A204.1 (cell line): ENCODE results near the gene EIF4G2.

Source experiments
- FAIRE-seq: peaks from 2 replicates; lab custom pipeline; 2012; peaks lifted over from hg19 to GRCh38; lab: Jason Lieb, UNC

The EIF4G2 gene

DNA sequence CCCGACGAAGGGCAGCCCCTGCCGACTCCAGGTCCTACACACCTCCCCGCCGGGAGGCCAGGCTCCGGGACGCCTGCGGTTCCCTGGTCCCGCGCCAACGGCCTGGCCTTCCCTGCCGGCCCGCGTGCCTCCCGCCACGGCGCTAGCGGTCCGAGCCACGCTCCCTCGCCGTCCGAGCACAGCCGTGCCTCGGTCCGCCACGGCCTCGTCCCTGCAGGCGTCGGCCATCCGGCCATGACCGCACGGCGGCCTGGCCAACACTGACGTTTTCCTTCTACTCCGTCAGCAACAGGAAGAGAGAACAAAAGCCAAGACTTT lies 532 bp downstream of the EIF4G2 start:
- no peak for FAIRE-seq

DNA sequence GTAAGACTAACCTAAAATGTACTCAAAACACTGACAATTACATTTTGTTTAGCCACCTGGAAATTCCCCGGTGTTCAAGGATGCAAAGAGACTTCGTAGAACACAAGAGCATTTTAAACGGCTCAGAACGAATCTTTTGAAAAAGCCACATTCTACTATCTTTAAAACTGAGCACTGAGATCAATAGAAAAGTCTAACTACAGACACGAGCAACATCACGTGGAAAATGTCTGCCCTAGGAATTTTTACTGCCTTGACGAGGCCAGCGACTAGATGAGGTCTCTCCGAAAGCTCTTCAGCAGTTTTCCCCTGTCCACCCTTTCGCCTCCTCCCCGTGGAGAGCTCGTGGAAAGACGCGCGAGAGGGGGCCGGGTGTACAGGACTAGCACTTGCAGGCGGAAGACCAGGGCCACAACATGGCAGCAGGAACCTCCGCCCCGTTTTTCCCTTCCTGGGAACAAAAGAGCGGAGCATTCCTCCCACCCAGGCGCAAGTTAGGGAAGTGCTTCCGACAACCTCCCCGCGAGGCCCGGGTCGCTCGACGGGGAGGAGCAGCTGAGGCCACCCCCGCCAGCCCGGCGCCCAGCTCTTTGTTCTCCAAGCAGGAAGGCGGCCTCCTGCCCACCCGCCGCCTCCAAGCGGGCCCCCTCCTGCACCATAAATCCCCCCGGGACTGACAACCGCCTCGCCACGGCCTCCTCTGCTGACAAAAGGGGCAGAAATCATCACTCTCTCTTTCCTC lies 1.1 kb downstream of the EIF4G2 start:
- no peak for FAIRE-seq

DNA sequence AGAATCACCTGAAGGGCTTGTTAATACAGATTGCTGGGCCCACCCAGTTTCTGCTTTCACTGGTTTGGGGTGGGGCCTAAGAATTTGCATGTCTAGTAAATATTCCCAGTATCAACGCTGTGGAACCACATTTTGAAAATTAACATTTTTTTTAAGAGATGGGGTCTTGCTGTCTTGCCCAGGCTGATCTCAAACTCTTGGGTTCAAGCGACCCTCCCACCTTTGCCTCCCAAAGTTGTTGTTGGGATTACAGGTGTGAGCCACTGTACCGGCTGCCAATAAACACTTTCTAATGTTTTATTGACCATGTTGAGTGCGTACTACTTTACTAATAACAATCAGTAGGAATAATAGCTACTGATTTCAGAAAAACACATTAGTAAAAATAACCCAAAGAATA lies 2.5 kb downstream of the EIF4G2 start:
- no peak for FAIRE-seq

DNA sequence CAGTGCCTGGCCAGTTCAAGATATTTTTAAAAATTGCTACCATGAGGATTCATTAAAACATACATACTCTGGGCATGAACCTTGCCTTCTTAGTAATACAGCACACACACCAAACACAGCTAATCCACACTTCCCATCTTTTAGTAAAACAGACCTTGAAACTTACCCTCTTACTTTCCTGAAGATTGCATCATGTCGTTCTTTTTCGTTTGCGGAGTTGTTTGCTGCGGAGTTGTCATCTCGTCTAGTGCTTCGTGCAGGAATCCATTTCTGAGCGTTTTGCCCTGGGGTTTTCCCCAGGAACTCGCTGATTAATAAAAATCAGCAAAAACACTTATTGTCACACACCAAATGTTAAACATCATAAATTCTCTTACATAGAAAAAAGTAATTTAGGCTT lies 3.0 kb downstream of the EIF4G2 start:
- no peak for FAIRE-seq

DNA sequence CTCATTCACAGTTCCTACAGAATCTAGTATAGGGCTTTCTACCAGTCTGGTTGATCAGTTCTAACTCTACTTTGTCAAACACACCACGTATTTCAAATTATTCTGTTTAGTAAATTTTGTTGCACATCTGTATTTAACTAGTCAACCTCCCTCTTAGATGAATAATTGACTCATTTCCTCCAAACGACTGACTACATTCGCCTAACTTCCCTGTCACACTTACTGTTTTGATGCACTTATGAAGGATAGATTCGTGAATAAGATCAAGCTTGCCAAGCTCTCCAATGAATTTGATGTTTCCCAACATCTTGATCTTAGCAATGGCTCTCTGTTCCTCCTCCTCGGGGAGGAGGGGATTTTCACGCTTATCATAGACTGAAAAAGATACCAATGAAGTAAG lies 5.0 kb downstream of the EIF4G2 start:
- no peak for FAIRE-seq

DNA sequence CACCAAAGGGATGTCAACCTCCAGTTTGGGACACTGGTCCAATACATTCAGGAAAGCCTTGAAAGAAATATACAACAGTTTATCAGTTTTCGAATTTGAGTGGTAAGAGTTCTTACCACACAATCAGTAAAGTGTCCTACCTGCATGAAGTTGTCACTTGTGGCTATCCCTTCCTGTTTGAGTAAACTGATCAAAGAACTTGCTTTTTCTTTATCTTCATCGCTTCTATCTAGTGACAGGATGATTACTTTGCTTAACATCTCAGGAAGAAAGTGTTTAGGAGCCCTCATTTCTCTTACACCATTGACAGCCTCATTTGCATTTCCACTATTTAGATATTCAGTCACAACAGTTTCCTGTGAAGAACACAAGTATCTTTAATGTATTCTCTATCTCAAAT lies 8.4 kb downstream of the EIF4G2 start:
- no peak for FAIRE-seq

DNA sequence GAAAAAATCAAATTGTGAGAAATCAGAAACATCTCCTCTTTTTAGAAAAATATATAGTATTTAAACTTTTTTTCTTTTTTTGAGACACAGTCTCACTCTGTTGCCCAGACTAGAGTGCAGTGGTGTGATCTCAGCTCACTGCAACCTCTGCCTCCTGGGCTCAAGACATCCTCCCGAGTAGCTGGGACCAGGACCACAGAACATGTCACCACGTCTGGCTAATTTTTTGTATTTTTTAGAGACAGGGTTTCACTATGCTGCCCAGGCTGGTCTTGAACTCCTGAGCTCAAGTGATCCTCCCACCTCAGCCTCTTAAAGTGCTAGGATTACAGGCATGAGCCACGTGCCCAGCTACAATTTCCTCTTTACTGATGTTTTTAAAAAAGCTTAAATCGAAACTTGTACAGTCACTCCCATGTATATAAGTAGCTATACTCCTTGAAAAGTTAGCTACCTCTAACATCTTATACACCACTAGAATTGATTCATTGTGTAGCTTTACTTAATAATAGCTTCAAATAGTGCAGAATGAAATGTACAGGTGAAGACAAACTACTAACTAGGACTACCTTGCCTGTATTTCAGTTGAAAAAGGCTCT lies 10.3 kb downstream of the EIF4G2 start:
- no peak for FAIRE-seq

DNA sequence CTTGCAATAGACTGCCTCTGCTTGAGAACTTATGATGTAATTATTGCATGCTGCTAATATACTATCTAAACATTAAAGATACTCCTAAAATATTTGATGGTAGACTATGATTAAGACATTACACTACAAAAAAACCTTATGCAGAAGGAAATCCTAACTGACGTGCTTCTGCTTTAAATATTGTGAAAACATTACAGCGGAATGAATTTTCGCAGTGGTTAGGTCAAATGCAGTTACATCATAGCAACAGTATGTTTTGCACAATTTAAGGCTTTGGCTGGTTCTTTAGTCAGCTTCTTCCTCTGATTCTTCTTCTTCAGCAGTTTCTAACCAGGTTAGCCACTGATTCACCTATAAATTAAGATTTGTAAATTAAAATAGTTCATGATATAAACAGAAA lies 11.2 kb downstream of the EIF4G2 start:
- no peak for FAIRE-seq

DNA sequence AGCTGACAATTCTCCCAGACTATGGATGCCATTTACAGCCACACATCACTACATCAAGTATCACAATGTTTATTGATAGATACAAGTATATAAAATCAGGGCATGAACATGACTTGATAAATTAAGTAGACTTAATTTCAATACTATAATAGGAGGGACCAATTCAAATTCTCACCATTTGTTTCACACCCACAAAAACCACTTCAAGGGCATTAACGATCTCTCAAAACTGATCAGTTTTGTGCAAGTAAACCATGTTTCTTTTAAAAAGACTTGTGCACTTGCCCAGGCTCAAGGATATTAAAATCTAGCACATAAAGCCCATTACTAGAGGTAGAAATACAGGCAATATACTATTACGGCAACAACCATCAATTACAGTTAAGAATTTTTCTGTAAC lies 11.7 kb downstream of the EIF4G2 start:
- no peak for FAIRE-seq

DNA sequence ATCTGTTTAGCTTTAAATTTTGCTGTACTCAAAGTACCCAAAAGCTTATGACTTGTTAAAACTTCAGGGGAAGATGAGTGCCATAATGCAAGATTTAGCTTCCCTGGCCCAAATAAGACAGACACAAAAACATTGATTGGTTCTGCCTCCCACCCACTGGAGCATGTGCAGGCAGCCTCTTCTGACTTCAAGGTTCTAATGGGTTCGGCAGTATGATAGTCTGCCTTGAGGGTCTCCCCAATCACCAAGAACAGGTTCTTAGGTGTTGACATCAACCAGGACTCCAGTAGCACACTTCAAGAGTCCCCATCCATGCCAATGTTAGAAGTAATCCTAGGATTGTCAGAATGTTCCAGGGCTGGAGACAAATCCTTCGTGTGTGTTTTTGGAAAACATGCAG lies 12.5 kb downstream of the EIF4G2 start:
- FAIRE-seq, result no peak

DNA sequence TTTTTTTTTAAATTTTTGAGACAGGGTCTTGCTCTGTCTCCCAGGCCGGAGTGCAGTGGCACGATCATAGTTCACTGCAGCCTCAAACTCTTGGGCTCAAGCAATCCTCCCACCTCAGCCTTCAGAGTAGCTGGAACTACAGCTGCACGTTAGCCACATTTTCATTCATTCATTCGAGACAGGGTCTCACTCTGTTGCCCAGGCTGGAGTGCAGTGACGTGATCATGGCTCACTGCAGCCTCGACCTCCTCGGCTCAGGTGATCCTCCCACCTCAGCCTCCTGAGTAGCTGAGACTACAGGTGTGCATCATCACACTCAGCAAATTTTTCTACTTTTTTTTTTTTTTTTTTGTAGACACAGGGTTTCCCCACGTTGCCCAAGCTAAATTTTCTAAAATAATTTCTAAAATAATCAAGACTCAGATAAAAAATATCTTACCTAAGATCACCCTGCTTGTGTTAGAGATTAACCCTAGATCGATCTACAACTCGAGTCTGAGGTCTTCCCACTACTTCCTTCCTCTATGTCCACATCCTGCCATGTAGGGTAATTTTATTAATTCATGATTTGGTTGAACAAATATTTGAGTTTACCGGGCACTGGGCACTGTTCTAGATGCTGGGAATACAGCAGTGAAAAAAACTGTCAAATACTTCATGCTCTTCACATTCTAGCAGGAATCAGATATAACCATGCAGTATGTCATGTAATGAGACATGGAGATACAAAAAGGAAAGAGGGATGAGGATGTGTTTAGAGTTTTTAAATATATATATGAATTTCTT lies 15.1 kb downstream of the EIF4G2 start:
- FAIRE-seq, result no peak

DNA sequence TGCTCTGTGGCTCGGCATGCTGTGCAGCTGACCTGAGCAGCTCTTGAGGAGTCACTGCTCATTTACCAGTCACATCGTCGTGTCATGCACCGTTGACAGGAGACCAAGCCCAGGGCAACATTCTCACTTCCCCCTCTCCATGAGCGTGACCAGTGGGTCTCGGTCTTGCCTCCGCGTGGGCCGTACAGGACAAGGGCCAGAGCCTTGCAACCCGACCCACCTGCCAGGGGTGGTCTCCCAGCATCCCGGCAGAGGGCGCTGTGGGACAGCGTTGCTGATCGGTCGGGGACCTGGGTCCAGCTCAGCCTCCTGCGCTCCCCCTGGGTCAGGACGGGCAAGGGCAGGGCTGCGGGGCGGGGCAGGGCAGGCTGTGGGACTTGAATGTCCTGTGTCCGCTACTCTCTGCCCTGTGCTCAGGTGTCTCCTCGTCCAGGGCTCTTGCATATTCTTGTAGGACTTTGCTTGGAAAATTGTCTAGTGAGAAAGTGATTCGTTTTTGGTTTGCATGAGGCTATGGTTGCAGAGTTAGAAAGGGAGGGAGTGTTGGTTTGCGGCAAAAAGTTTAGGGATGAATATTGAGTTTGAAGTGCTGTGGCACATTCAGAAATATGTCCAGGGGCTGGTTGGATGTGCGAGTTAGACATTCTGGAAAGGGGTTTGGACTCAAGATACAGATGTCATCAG lies 16.2 kb downstream of the EIF4G2 start:
- FAIRE-seq, result no peak

DNA sequence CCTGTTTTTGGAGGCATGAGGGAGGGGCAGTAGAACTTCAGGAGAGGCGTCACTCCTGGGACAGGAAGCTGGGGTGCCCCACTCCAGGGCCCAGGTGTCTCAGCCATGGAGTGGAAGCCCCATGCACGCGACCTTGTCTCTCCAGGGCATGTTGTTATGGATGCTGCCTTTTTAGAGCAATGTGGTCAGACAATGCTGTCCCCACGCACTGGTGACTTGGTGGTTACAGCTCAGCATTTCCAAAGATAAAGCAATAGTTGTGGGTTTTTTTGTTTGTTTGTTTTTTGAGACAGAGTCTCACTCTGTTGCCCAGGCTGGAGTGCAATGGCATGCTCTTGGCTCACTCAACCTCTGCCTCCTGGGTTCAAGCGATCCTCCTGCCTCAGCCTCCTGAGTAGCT lies 22.3 kb downstream of the EIF4G2 start:
- FAIRE-seq, result no peak

DNA sequence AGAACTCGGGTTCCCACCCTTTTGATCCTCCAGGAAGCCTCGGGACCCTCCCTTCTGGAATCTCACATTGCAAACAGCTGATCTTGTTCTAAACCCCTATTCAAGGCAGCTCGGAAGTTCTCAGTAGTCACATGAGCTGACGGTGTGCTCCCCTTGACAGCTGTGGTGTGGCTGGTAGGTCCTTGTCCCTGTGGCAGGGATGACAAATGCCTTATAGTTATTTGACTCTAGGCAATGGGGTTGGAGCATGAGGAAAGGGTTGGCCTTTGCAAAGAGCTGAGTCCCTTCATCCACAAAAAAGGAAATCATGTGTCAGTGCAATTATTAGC lies 23.6 kb downstream of the EIF4G2 start:
- FAIRE-seq, result no peak

DNA sequence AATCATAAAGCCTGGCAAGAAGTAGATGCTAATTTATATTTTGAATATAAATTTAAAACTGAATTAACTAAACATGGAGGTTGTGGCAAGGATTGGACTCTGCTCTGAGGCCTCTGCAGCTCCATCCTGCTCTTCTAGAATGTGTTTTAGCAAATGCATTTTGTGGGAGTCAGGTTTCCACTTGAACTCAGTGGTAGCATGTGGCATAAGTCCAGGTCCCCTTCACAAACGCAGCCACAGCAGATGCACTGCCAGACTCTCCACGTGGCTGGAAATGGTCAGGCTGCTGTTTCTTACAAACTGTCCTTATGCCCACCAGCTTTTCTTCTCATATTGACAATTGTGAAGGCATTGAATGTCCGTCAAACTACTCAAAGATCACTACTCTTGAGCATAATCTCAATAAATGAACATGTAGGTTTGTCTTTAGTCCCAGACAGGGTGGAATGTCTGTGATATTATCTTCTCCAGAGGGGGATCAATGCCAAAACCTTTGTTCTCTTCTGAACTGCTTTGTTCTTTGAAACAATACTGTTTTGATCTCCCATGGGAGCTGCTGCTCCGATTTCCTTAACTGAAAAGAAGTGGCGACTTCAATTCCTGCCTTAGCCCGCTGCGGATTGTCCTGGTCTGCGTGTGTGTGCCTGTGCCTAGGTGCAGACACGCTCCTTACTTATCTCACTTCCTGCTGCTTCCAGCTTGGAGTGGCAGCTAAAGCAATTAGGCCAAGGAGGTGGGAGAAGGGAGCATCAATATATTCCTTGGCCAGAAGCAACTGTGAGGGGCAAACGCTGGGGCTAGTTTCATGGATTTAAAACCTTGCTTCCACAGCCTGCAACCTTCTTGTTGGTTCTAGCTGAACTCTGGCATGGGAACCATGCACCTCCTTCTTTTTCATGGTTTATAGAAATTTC lies 24.2 kb downstream of the EIF4G2 start:
- no peak for FAIRE-seq

DNA sequence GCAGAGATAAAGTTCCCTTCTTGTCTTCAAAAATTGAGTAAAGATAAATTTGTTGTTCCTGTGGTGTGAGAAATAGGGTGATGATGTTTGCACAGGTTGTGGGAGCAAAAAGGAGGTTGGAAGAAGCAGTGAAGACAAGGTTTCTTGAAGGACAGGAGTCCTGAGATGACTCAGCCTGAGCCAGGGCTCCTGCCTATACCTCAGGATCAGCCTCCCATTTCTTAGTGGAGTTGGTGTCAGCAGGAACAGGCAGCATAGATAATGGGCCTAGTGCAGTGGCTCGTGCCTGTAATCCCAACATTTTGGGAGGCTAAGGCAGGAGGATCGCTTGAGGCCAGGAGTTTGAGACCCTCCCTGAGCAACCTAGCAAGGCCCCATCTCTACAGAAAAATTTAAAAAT lies 28.7 kb downstream of the EIF4G2 start:
- no peak for FAIRE-seq

DNA sequence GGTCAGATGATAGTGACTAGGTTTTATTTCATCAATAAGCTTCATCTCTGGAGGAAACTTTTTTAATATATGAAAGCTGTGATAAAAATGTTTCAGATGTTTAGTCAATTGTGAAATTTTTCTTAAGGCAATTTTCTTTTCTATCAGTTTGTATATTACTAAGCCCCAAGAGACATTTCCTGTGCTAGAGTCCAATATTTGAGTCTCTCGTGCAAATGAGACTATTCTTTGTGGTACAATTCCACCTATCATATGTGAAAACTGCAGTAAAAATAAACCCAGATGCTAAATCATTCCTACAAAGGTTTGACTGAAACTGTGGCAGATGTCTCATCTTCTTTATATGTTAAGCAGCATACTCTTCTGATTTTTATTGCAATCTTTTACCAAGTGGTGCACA lies 29.6 kb downstream of the EIF4G2 start:
- no peak for FAIRE-seq

DNA sequence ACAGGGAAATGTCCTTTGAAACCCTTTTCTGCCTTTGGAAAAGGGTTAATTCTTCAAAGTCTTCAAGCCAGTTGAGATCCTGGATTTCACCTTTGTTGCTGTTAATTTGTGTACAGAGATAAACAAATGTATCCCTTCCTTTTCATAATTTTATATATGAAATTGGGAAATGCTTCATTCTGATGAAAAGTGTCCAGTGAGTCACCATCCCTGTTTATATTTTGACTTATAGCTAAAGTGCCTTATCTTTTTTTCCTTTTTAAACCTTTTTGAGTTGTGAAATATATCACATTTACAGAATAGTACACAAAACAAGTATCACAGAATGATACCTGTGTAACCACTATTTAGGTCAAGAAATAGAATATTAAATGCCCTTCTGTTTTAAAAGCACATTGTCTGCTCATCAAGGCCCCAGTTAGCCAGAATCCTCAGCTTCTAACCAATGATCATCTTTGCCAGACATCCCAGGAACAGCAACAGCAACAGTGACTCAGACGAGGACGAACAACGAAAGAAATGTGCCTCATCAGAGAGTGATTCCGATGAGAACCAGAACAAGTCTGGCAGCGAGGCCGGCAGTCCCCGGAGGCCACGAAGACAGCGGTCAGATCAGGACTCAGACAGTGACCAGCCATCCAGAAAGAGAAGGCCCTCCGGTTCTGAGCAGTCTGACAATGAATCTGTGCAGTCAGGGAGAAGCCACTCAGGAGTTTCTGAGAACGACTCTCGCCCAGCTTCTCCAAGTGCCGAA lies 30.3 kb downstream of the EIF4G2 start:
- no peak for FAIRE-seq

DNA sequence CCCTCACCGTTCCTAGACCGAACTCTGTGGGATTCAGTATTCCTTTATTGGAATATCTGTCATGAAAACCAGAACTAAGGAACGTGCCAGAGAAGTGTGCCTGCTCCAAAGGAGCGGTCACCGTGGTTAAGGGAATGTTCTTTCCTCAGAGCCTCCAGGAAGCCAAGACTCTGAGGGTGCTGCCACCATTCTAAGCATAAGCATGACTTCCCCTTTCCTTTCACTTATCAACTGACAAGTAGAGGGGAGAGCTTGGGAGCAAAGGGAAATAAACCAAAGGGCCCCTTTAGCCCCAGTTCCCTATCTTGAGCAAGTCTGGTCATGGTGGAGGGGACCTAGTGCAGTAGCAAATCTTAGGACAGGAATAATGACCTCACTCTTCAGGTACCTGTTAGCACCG lies 30.9 kb downstream of the EIF4G2 start:
- FAIRE-seq, result no peak

DNA sequence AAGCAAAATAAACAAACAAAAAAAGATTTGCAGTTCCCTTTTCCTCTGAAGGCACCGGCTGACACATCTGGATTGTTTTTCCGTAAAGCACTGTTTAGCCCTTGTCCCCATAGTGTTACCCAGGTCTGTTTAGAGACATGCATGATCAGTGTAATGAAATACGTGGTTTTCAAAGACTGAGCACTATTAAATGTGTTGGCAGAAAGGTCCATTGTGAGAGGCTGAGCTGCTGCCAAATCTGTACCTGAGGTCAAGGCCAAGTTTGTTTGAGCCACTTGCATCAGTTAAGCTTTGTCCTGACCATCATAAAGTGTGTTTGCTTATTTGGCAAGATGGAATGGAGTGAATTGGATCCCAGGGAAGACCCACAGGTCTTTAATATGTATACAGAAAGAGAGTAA lies 31.3 kb downstream of the EIF4G2 start:
- FAIRE-seq, result no peak

DNA sequence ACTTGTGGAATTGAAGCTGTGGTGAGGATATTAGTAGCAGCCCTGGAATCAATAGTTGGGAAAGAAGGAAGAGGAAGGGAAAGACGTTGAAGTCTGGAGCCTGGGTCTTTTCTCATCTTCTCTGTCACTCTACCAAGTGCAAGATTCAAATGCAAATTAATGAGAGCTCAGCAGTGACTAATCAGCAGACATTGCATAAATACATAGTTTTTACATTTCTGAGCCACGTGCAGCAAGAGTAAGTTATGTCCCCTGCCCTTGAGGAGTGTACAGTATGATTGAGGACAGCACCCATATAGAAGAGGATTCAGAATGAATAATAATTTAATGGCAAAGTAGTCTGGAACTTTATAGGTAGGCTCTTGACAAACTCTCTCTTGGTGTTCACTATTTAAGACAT lies 33.9 kb downstream of the EIF4G2 start:
- no peak for FAIRE-seq

DNA sequence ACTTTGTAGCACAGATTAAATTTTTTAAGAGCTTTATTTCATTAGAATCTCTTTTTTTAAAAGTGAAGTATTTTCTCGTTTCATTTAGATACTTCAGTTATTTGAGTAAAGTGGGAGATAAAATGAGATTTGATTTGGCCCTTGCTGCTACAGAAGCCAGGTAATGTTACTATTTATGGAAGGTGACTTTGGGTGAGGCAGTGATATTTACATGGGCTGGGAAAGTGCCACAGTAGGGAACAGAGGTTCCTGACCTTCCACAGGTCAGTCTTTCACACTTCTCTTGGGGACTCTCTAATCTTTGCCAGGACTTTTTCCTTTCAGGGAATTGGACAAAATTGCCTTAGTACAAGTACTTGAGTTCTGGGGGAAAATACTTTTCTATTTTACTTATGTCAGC lies 37.3 kb downstream of the EIF4G2 start:
- FAIRE-seq, result no peak
